OCI-LY7 (cell line): ENCODE data around the gene ASCC1. TPM values are rescaled to one million over a fixed set of nuclear protein-coding genes. Genes with fewer than 3 reads are reported as not detected.

Source experiments
- BruUV-seq: library from RNA; stranded (reverse); fragments of 400-500 nt; replicated peaks from 2 replicates; lab custom pipeline; 2021; lab: Mats Ljungman, UMichigan
- CTCF ChIA-PET: fragments of 300-600 bp; sonication (Branson Sonifier 250); formaldehyde crosslinking; loops from one replicate; lab custom pipeline; 2022; ENCODE audit warnings: antibody characterized with exemption; ENCODE audit not compliant: unreplicated experiment; lab: Charles Lee
- POLR2A ChIA-PET: fragments of 300-600 bp; sonication (Branson Sonifier 250); formaldehyde crosslinking; loops from one replicate; lab custom pipeline; 2022; ENCODE audit warnings: antibody characterized with exemption; lab: Charles Lee
- DNase-seq: peaks from one replicate; pipeline ENCODE4 v3.0.0-alpha.2; 2015; ENCODE audit warnings: low spot score
- H2AFZ ChIP-seq: fragments of 200-600 bp; sonication (generic), shearing (Covaris generic); 2 replicates; pipeline ENCODE4 v1.6.1; 2014; ENCODE audit warnings: mild to moderate bottlenecking, antibody characterized with exemption, low read length, moderate library complexity
- H3K27ac ChIP-seq: fragments of 200-600 bp; sonication (generic); 2 replicates; pipeline ENCODE4 v1.5.1; 2014; ENCODE audit warnings: mixed run types, low read depth, mild to moderate bottlenecking, moderate library complexity, low read length, inconsistent platforms; ENCODE audit not compliant: poor library complexity, severe bottlenecking
- H3K36me3 ChIP-seq: fragments of 200-600 bp; sonication (generic); 2 replicates; pipeline ENCODE4 v1.6.1; 2014; ENCODE audit warnings: mild to moderate bottlenecking, antibody characterized with exemption, low read length, moderate library complexity, mixed read lengths; ENCODE audit not compliant: insufficient read depth
- H3K4me1 ChIP-seq: fragments of 200-600 bp; sonication (generic); 2 replicates; pipeline ENCODE4 v1.5.1; 2014; ENCODE audit warnings: mild to moderate bottlenecking, low read length; ENCODE audit not compliant: insufficient read depth, poor library complexity, severe bottlenecking
- H3K4me2 ChIP-seq: fragments of 200-600 bp; sonication (generic); 2 replicates; pipeline ENCODE4 v1.6.1; 2014; ENCODE audit warnings: mild to moderate bottlenecking, low read length
- H3K4me3 ChIP-seq: fragments of 200-600 bp; sonication (generic); 2 replicates; pipeline ENCODE4 v1.5.1; 2014; ENCODE audit warnings: mild to moderate bottlenecking, low read depth, low read length; ENCODE audit not compliant: poor library complexity, severe bottlenecking
- H3K79me2 ChIP-seq: fragments of 200-600 bp; sonication (generic); 2 replicates; pipeline ENCODE4 v1.6.1; 2016; ENCODE audit warnings: low read depth, mild to moderate bottlenecking, low read length, moderate library complexity, mixed read lengths; ENCODE audit not compliant: insufficient read depth
- H3K9me2 ChIP-seq: fragments of 200-600 bp; sonication (generic); 2 replicates; pipeline ENCODE4 v1.6.1; 2016; ENCODE audit warnings: mild to moderate bottlenecking, low read length, mixed read lengths; ENCODE audit not compliant: insufficient read depth
- H3K9me3 ChIP-seq: fragments of 200-600 bp; sonication (generic); 2 replicates; pipeline ENCODE4 v1.6.1; 2014; ENCODE audit warnings: mild to moderate bottlenecking, mixed run types, low read length, mixed read lengths
- H4K20me1 ChIP-seq: fragments of 200-600 bp; sonication (generic); 2 replicates; pipeline ENCODE4 v1.6.1; 2014; ENCODE audit warnings: mild to moderate bottlenecking, antibody characterized with exemption, low read length, moderate library complexity, mixed read lengths; ENCODE audit not compliant: insufficient read depth
- CTCF ChIP-seq: fragments of 200-600 bp; sonication (generic); conservative IDR thresholded peaks from 2 replicates; pipeline ENCODE4 v1.5.1; 2014; ENCODE audit warnings: mild to moderate bottlenecking, antibody characterized with exemption, low read length, moderate library complexity, mixed read lengths
- EZH2phosphoT487 ChIP-seq: fragments of 200-600 bp; sonication (generic); IDR thresholded peaks from 2 replicates; pipeline ENCODE4 v1.6.1; 2018; ENCODE audit warnings: low read depth, borderline replicate concordance, mild to moderate bottlenecking, mixed run types, antibody characterized with exemption, low read length, moderate library complexity, mixed read lengths
- intact Hi-C: fragments of 100-400 bp; cut with micrococcal nuclease; formaldehyde crosslinking; loops from one replicate; pipeline ENCODE4 v1.10.0; 2022; ENCODE audit not compliant: unreplicated experiment
- total RNA-seq, 2 experiments: library from RNA; depleted of rRNA in 1 of 2; stranded (reverse); fragments of >200 nt in 1 of 2; shearing (Covaris generic) in 1 of 2; gene quantifications; 2 replicates each; pipeline ENCODE4 v1.2.3, GENCODE V29; 2014 to 2022

The ASCC1 gene
- total RNA-seq, 2 experiments from 2014 or later: 27.1 to 59.9 TPM

DNA sequence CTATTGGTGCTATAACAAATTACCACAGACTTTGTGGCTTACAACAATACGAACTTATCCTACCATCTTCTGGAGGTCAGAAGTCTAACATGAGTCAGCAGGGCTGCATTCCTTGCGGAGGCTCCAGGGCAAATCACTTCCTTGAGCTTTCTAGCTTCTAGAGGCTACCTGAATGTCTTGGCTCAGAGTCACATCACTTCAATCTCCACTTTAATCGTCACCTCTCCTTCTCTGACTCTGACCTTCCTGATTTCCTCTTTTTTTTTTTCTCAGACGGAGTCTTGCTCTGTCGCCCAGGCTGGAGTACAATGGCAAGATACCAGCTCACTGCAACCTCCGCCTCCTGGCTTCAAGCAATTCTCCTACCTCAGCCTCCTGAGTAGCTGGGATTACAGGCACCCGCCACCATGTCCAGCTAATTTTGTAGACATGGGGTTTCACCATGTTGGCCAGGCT is 44.9 kb downstream of the ASCC1 start:
- no peak overlapping the region for H2AFZ ChIP-seq
- H3K36me3 ChIP-seq: no peaks in the 10 kb centered on the region
- no peak for TF ChIP-seq EZH2phosphoT487
- no peak for TF ChIP-seq CTCF
- H3K9me3 ChIP-seq: no peaks in the 10 kb centered on the region
- no peaks in the 10 kb centered on the region for H3K9me2 ChIP-seq
- CTCF ChIA-PET: no interaction called here
- DNase-seq: no peak
- BruUV-seq: no TSS peak
- no peak overlapping the region for H3K4me2 ChIP-seq
- no peak overlapping the region for H3K27ac ChIP-seq
- H4K20me1 ChIP-seq: no peaks in the 10 kb centered on the region
- POLR2A ChIA-PET: no interaction called here
- no peaks in the 10 kb centered on the region for H3K79me2 ChIP-seq
- H3K4me1 ChIP-seq: peaks cover 19% of the 10 kb centered on the region
- H3K4me3 ChIP-seq: no peak overlapping the region
- intact Hi-C loops: no loop called here

DNA sequence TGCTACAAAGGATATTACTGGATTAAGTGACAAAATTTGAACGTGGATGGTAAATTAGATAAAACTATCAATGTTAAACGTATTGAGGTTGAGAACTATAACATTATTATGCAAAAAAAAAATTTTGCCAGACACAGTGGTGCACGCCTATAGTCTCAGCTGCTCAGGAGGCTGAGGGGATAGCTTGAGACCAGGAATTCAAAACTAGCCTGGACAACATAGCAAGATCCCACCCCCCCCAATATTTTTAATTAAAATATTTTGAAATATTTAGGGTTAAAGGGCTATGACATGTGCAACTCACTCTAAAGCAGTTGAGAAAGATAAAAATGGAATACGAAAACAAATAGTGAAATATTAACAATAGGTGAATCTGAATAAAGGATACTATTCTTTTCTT is 45.3 kb downstream of the ASCC1 start:
- Histone ChIP-seq H3K4me2 (no peak overlapping the region), H3K9me2 (no peaks in the 10 kb centered on the region), H3K4me3 (no peak overlapping the region), H3K36me3 (no peaks in the 10 kb centered on the region), H3K27ac (no peak overlapping the region), H2AFZ (no peak overlapping the region), H3K9me3 (no peaks in the 10 kb centered on the region), H3K79me2 (no peaks in the 10 kb centered on the region), H4K20me1 (no peaks in the 10 kb centered on the region), H3K4me1 (peaks cover 19% of the 10 kb centered on the region)
- DNase-seq: no peak
- no peak for TF ChIP-seq EZH2phosphoT487
- no peak for TF ChIP-seq CTCF
- no TSS peak for BruUV-seq
- ChIA-PET CTCF (no interaction called here), POLR2A (no interaction called here)
- intact Hi-C loops: no loop called here

- no peak overlapping the region for H3K27ac ChIP-seq
- BruUV-seq: no TSS peak
- H4K20me1 ChIP-seq: no peaks in the 10 kb centered on the region
- no peak for TF ChIP-seq EZH2phosphoT487
- TF ChIP-seq CTCF: no peak
- no peak overlapping the region for H3K4me3 ChIP-seq
- no peaks in the 10 kb centered on the region for H3K9me3 ChIP-seq
- no peaks in the 10 kb centered on the region for H3K79me2 ChIP-seq
- no peaks in the 10 kb centered on the region for H3K36me3 ChIP-seq
- H3K9me2 ChIP-seq: no peaks in the 10 kb centered on the region
- DNase-seq: no peak
- peaks cover 17% of the 10 kb centered on the region for H3K4me1 ChIP-seq
- intact Hi-C loops: no loop called here
- H3K4me2 ChIP-seq: no peak overlapping the region
- CTCF ChIA-PET: no interaction called here
- no peak overlapping the region for H2AFZ ChIP-seq
- POLR2A ChIA-PET: no interaction called here
Measured at GRCh38 chr10:72170263-72170662, 45.8 kb downstream of the ASCC1 start.
